Hindlimb muscle (tissue), 1 donor: ENCODE measurements around the gene IQSEC1. TPM values are rescaled to one million over a fixed set of nuclear protein-coding genes. Genes with fewer than 3 reads are reported as not detected.

ENCODE experiments used
- DNase-seq: peaks from one replicate; pipeline ENCODE4 v3.0.0-alpha.2; 2013
- polyA plus RNA-seq: library from polyadenylated mRNA; unstranded; fragments of 120-200 nt; gene quantifications from one replicate; pipeline ENCODE4 v1.2.1, GENCODE V29; 2013; ENCODE audit not compliant: insufficient read length

IQSEC1 gene
- polyA plus RNA-seq, 1 donor, result 52.9 TPM

GRCh38 chr3:13026534-13026933, 46.7 kb downstream of the IQSEC1 start:
- no peak for DNase-seq

- DNase-seq, result no peak
Measured at GRCh38 chr3:13025778-13026518, 47.3 kb downstream of the IQSEC1 start.

- DNase-seq, result no peak
Measured at GRCh38 chr3:13025090-13025489, 48.1 kb downstream of the IQSEC1 start.

DNA sequence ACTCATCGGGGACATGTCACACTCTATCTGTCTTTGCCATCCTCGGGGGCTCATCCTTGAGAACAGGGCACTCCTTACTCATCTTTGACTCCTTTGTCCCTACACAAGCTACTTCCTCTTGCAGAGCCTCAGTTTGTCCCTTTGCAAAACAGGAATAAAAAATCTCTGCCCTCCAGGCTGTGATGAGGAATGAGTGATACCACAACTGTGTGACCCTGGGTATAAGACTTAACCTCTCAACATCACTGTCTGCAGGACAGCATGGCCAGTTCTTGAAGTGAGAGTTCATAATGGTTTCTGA, 48.5 kb downstream of the IQSEC1 start:
- DNase-seq, result no peak

DNA sequence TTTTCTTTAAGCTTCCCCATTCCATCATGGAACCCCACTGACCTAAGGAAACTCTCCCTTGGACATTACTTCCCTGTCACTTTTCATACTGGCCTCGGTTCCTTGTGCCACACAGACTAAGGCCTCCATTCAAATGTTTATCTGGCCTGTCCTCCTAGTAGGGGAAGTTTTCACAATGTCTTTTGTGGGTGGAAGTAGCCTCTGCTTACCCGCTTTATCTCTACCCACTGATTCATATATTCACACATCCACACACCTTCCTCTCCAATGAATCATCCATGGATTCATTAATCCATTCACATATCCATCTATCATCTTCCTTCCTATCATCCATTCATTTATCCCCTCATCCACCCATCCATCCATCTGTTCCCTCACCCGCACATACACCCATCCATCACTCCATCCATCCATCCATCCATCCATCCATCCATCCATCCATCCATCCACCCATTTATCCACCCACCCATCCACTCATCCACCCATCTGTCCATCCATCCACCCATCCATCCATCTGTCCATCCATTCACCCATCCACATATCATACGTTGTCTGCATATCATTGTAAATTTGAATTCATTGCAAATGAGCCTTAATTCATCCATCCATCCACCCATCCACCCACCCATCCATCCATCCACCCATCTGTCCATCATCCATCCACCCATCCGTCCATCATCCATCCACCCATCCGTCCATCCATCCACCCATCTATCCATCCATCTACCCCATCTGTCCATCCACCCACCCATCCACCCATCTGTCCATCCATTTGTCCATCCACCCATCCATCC, 49.1 kb downstream of the IQSEC1 start:
- DNase-seq, result no peak

GRCh38 chr3:13023235-13023970, 49.8 kb downstream of the IQSEC1 start:
- DNase-seq, result peak; percentile 75

GRCh38 chr3:13022348-13023234, 50.6 kb downstream of the IQSEC1 start:
- peak; percentile 86 for DNase-seq

GRCh38 chr3:13021141-13022114, 51.8 kb downstream of the IQSEC1 start:
- DNase-seq, result peak; percentile 70

GRCh38 chr3:13020159-13020750, 53.0 kb downstream of the IQSEC1 start:
- peak; percentile 50 for DNase-seq

DNA sequence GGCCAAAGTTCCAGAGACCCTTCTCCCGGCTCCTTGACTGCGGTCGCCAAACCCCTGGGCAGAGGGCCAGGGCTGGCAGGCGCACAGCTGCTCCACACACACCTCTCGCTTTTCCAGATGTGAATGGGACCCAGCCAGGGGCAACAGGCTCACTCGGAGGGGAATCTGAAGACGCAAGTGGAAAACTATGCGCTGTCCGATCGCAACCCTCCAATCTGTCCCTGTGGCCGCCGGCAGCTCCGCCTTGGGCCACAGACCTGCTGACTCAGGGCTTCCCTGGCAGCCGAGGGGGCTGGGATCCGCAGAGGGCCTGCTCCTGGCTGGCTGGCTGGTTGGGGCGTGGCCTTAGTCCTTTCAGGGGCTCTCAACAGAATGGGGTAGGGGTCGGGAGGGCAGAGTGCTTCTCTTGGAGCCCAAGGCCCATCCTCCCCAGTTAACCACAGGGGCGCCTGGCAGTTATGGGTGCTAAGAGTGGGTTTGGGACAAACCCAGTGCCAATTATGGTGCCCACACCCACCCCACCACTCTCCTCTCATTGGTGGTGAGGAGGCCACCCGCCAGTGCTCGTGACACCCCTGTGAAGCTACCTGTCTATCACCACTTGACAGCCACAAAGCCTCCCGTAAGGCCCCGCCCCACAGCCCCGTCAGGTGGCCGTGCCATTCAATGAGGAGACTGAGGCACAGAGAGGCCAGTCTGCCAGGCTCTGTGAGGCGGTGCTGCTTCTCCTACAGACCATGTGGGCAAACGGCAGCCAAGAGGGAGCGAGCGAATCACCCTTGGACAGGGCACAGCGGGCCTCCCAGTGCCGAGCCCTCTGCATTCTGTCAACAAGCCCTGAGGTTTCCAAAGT, 53.8 kb downstream of the IQSEC1 start:
- DNase-seq, result peak; percentile 88

GRCh38 chr3:13018561-13019242, 54.5 kb downstream of the IQSEC1 start:
- no peak for DNase-seq

GRCh38 chr3:13018043-13018451, 55.2 kb downstream of the IQSEC1 start:
- DNase-seq, result no peak

GRCh38 chr3:13017361-13018042, 55.7 kb downstream of the IQSEC1 start:
- DNase-seq, result no peak

GRCh38 chr3:13016721-13017255, 56.4 kb downstream of the IQSEC1 start:
- no peak for DNase-seq

DNA sequence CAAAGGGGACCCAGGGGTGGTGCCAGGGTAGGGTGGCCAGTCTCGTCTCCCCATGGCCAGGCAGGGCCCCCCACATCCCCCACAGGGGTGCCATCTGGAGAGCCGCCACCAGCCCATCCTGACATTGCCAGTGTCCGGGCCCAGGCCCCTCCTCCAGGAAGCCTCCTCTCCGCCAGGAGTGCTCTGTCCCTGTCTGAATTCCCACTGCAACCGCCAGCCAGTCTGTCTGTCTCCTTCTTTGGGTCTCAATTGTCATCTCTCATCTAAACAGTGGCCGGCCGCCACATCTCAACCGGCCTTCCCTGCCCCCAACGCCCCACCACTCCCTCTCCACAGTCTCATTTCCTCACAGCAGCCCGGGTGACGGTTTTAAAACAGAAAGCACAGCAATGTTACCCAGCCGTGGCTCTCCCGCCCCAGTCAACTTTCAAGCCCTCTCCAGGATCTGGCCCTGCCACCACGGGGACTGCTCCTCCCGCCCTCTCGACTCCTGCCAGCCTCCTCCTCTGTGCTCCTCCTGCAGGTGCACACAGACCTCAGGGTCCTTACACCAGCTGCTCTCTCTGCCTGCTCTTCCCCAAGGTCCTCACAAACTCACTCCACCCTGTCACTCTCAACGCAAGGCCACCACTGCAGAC, 57.0 kb downstream of the IQSEC1 start:
- no peak for DNase-seq

GRCh38 chr3:13015286-13016082, 57.7 kb downstream of the IQSEC1 start:
- DNase-seq, result no peak
